NCI-H1436 treated with DMSO at 0.1 percent for 48 hours (cell line): Measurements from ENCODE around the gene ARPC4.
"Not testable (repeated sequence)": the region's sequence is repeated elsewhere in the genome, so short reads cannot be mapped to it uniquely, and the experiment has no call there.

ENCODE experiments used
- DNase-seq: peaks from one replicate; lab custom pipeline; 2025; lab: John Stamatoyannopoulos, UW

ARPC4 gene

GRCh38 chr3:9770276-9770812 lies 22.5 kb upstream of the ARPC4 start:
- no peak for DNase-seq

GRCh38 chr3:9771007-9771406 lies 21.9 kb upstream of the ARPC4 start:
- not testable (repeated sequence) for DNase-seq

GRCh38 chr3:9776896-9777693 lies 15.8 kb upstream of the ARPC4 start:
- no peak for DNase-seq

- DNase-seq = no peak
These were observed 15.2 kb upstream of the ARPC4 start for GRCh38 chr3:9777694-9778021.

GRCh38 chr3:9778143-9779074 lies 14.5 kb upstream of the ARPC4 start:
- DNase-seq = no peak

GRCh38 chr3:9779075-9779593 lies 13.7 kb upstream of the ARPC4 start:
- DNase-seq = no peak

- no peak for DNase-seq
These were observed 13.0 kb upstream of the ARPC4 start for GRCh38 chr3:9779721-9780457.

- no peak for DNase-seq
These were observed 12.4 kb upstream of the ARPC4 start for GRCh38 chr3:9780458-9780812.

- no peak for DNase-seq
These were observed 12.0 kb upstream of the ARPC4 start for GRCh38 chr3:9780910-9781309.

- DNase-seq = no peak
These were observed 11.3 kb upstream of the ARPC4 start for GRCh38 chr3:9781551-9781950.

GRCh38 chr3:9781978-9782603 lies 10.8 kb upstream of the ARPC4 start:
- no peak for DNase-seq

GRCh38 chr3:9782770-9783169 lies 10.1 kb upstream of the ARPC4 start:
- no peak for DNase-seq

- no peak for DNase-seq
These were observed 8.9 kb upstream of the ARPC4 start for GRCh38 chr3:9783954-9784353.

- no peak for DNase-seq
These were observed 7.9 kb upstream of the ARPC4 start for GRCh38 chr3:9784965-9785364.

GRCh38 chr3:9785602-9786001 lies 7.3 kb upstream of the ARPC4 start:
- DNase-seq = no peak

- DNase-seq = no peak
These were observed 6.6 kb upstream of the ARPC4 start for GRCh38 chr3:9786209-9786739.

- no peak for DNase-seq
These were observed 5.8 kb upstream of the ARPC4 start for GRCh38 chr3:9786825-9787669.

GRCh38 chr3:9787714-9788113 lies 5.2 kb upstream of the ARPC4 start:
- no peak for DNase-seq

GRCh38 chr3:9791127-9791526 lies 1.8 kb upstream of the ARPC4 start:
- no peak for DNase-seq

GRCh38 chr3:9791790-9792404 lies 985 bp upstream of the ARPC4 start:
- DNase-seq = no peak
